Measurements from ENCODE around the gene DCUN1D5. TPM values are rescaled to one million over a fixed set of nuclear protein-coding genes. Genes with fewer than 3 reads are reported as not detected.

DCUN1D5 gene
- total RNA-seq, 1 experiment from 2014 or later = 128 TPM

DNA sequence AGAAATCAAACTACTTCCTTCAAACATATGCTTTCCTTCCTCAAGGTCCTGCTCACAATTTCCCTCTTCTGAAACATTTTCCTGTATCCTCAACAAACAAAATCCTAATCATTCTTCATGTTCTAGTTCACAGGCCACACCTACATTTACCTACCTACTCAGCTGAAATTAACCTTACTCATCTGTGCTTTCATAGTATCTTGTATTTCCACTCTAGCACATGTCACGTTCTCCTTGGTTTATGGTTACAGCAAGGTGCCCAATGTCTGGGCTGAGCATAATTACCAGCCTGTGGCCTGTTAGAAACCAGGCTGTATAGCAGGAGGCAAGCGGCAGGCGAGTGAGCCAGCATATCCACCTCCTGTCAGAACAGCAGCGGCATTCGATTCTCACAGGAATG lies 13.2 kb downstream of the DCUN1D5 start:
- H3K36me3 ChIP-seq (replicated peaks; ENCODE audit: control insufficient read depth, insufficient read depth, low read length) = peaks cover 21% of the 10 kb centered on the region
- DNase-seq = no peak
- H3K27me3 ChIP-seq (ENCODE audit: control insufficient read depth, insufficient read depth, low read length) = no peaks in the 10 kb centered on the region
- H3K4me3 ChIP-seq (ENCODE audit: insufficient read depth, low read depth, low read length) = no peak overlapping the region

- peaks cover 18% of the 10 kb centered on the region for H3K36me3 ChIP-seq (replicated peaks; ENCODE audit: control insufficient read depth, insufficient read depth, low read length)
- H3K27me3 ChIP-seq (ENCODE audit: control insufficient read depth, insufficient read depth, low read length) = no peaks in the 10 kb centered on the region
- H3K4me3 ChIP-seq (ENCODE audit: insufficient read depth, low read depth, low read length) = no peak overlapping the region
- no peak for DNase-seq
Observed at GRCh38 chr11:103077554-103077953, 14.4 kb downstream of the DCUN1D5 start.

DNA sequence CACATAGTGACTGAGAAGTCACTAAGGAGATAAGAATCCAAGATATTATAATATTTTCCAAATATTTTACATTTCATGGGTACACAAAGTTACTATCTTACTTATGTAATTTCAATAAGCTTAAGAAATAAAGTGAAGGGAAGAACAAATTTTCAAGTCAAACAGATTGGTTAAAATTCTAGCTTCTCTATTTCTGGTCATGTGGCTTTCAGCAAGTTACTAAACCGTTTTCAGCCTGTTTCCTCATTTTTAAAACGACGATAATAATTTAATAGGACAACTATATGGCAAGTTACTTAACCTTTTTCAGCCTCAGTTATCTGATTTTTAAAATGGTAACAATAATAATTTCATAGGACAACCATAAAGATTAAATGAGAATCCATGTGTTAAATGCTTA lies 15.6 kb downstream of the DCUN1D5 start:
- no peak for DNase-seq
- H3K27me3 ChIP-seq (ENCODE audit: control insufficient read depth, insufficient read depth, low read length) = no peaks in the 10 kb centered on the region
- H3K36me3 ChIP-seq (replicated peaks; ENCODE audit: control insufficient read depth, insufficient read depth, low read length) = peaks cover 18% of the 10 kb centered on the region
- H3K4me3 ChIP-seq (ENCODE audit: insufficient read depth, low read depth, low read length) = no peak overlapping the region

DNA sequence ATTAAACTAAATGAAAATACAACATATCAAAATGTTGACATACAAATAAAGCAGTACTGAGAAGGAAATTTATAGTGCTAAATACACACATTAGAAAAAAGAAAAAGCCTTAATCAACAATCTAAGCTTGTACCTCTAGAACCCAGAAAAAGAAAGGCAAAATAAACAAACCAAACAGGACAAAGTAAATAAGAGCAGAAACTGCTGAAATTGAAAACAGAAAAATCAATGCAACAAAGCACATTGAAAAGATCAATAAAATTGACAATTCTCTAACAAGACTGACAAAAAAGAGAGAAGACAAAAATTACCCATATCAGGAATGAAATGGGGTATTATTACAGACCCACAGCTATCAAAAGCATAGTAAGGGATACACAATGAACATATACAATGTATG lies 21.0 kb downstream of the DCUN1D5 start:
- Histone ChIP-seq H3K27me3 (ENCODE audit: control insufficient read depth, insufficient read depth, low read length) (no peaks in the 10 kb centered on the region), H3K4me3 (ENCODE audit: insufficient read depth, low read depth, low read length) (no peak overlapping the region), H3K36me3 (replicated peaks; ENCODE audit: control insufficient read depth, insufficient read depth, low read length) (peaks cover 2% of the 10 kb centered on the region)
- no peak for DNase-seq

- no peak for DNase-seq
- H3K36me3 ChIP-seq (replicated peaks; ENCODE audit: control insufficient read depth, insufficient read depth, low read length) = peaks cover 2% of the 10 kb centered on the region
- no peaks in the 10 kb centered on the region for H3K27me3 ChIP-seq (ENCODE audit: control insufficient read depth, insufficient read depth, low read length)
- H3K4me3 ChIP-seq (ENCODE audit: insufficient read depth, low read depth, low read length) = no peak overlapping the region
Observed at GRCh38 chr11:103070142-103070541, 21.8 kb downstream of the DCUN1D5 start.

- DNase-seq = no peak
- Histone ChIP-seq H3K36me3 (replicated peaks; ENCODE audit: control insufficient read depth, insufficient read depth, low read length) (no peaks in the 10 kb centered on the region; the same call in 1 of the 2 replicates), H3K4me3 (ENCODE audit: insufficient read depth, low read depth, low read length) (no peak overlapping the region), H3K27me3 (ENCODE audit: control insufficient read depth, insufficient read depth, low read length) (no peaks in the 10 kb centered on the region)
Observed at GRCh38 chr11:103069367-103069766, 22.6 kb downstream of the DCUN1D5 start.

DNA sequence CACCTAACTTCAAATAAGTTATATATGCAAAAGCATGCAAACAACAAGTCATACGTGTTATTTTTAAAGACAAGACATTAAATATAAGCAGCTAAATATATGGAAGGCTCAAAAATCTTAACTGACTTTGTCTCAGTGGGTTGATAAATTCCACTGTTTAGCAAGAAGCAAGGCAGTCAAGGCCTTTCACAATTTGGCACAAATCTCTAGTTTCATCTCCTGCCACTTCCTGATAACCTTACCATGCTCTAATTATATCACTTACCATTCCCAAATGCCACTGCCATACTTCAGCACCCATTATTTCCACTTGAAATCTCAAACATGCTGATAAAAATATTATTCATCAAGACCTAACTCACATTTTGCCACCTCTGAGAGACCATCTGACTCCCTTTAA lies 24.8 kb downstream of the DCUN1D5 start:
- Histone ChIP-seq H3K4me3 (ENCODE audit: insufficient read depth, low read depth, low read length) (no peak overlapping the region), H3K36me3 (replicated peaks; ENCODE audit: control insufficient read depth, insufficient read depth, low read length) (peaks cover 6% of the 10 kb centered on the region), H3K27me3 (ENCODE audit: control insufficient read depth, insufficient read depth, low read length) (no peaks in the 10 kb centered on the region)
- DNase-seq = no peak

DNA sequence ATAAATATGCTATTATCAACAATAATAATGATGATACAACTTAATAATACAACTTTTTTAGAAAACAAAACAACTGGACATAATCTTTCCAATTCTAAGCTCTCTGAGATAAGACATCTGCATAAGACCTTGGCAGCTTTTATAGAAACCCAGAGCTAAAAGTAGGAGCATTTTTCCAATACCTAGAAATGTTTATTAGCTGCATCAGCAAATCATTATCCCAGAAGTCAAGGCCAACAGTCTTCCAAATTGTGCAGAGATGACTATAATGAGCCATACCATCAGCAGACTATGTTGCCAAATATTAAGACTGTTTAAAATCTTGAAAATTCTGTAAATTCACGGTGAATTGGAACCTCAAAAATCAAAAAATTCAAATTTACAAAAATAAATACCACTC lies 30.3 kb downstream of the DCUN1D5 start:
- Histone ChIP-seq H3K4me3 (ENCODE audit: insufficient read depth, low read depth, low read length) (no peak overlapping the region), H3K27me3 (ENCODE audit: control insufficient read depth, insufficient read depth, low read length) (no peaks in the 10 kb centered on the region), H3K36me3 (replicated peaks; ENCODE audit: control insufficient read depth, insufficient read depth, low read length) (peaks cover 13% of the 10 kb centered on the region)
- DNase-seq = no peak

DNA sequence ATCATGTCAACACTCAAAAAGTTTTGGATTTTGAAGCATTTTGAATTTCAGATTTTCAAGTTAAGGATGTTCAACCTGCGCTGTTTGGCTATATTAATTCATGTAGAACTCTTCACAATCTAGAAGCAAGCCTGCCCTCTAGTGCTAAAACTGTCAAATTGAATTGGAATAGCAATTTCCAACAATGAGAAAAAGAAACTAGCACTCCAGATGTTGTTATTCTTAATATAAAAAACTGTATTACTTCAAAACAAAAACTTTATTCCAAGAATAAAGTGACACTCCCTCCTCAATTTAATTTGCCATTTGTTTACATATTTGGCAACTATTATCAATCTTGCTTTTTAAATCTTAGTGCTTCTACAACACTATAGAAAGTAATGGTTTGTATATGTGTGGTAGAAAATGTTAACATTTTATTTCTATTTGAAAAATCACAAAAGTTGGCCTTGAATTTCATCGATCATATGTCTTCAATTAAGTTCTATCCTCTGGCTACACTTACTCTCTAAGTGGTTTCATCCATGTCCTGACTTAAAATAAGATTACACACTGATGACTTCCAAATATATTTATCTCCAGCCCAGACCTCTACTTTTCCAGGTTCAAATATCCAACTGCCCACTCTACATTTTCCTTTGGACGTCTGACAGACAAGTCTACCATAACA lies 36.6 kb downstream of the DCUN1D5 start:
- Histone ChIP-seq H3K36me3 (replicated peaks; ENCODE audit: control insufficient read depth, insufficient read depth, low read length) (peaks cover 2% of the 10 kb centered on the region; the same call in 1 of the 2 replicates), H3K27me3 (ENCODE audit: control insufficient read depth, insufficient read depth, low read length) (no peaks in the 10 kb centered on the region), H3K4me3 (ENCODE audit: insufficient read depth, low read depth, low read length) (no peak overlapping the region)
- no peak for DNase-seq

DNA sequence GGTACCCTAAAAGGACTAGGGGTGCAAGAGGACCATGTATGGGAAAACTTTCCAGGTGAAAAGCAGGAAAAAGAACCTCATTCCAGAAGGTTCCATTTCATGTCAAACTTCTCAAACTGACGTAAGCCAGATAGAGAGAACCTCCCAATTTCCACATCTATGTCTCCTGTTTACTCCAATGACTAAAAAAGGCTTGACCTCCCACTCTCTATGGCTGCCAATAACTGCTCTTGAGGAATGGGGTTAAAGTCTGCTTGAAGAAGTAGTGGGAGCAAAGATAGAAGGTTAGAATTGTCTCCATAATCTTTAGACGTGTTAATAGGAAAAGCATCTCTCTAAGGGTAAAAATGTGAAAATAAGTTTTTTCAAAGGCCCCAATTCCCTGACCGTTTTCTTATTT lies 38.0 kb downstream of the DCUN1D5 start:
- no peak overlapping the region for H3K4me3 ChIP-seq (ENCODE audit: insufficient read depth, low read depth, low read length)
- H3K27me3 ChIP-seq (ENCODE audit: control insufficient read depth, insufficient read depth, low read length) = no peaks in the 10 kb centered on the region
- no peaks in the 10 kb centered on the region for H3K36me3 ChIP-seq (replicated peaks; ENCODE audit: control insufficient read depth, insufficient read depth, low read length)
- DNase-seq = no peak

GRCh38 chr11:103051981-103052380 lies 40.0 kb downstream of the DCUN1D5 start:
- Histone ChIP-seq H3K4me3 (ENCODE audit: insufficient read depth, low read depth, low read length) (no peak overlapping the region), H3K36me3 (replicated peaks; ENCODE audit: control insufficient read depth, insufficient read depth, low read length) (no peaks in the 10 kb centered on the region), H3K27me3 (ENCODE audit: control insufficient read depth, insufficient read depth, low read length) (no peaks in the 10 kb centered on the region)
- no peak for DNase-seq

- Histone ChIP-seq H3K27me3 (ENCODE audit: control insufficient read depth, insufficient read depth, low read length) (no peaks in the 10 kb centered on the region), H3K4me3 (ENCODE audit: insufficient read depth, low read depth, low read length) (no peak overlapping the region), H3K36me3 (replicated peaks; ENCODE audit: control insufficient read depth, insufficient read depth, low read length) (no peaks in the 10 kb centered on the region)
- no peak for DNase-seq
Observed at GRCh38 chr11:103051151-103051801, 40.7 kb downstream of the DCUN1D5 start.

DNA sequence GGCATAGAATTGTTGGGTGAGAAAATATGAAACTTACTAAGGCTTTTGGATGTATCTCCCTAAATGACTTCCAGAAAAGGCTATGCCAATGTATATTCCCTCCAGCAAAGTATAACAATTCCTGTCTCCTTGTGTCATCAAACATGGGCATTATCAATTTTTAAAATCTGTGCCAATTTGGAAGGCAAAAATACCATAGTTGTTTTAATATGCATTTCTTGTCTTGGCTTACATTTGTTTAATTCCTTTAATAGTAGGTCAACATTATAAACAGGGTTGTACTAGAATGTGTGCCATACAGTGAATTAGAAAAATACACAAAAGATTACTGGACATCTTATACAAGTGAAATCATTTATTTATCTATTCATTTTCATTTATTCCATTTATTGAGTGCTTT lies 41.6 kb downstream of the DCUN1D5 start:
- no peak for DNase-seq
- no peaks in the 10 kb centered on the region for H3K27me3 ChIP-seq (ENCODE audit: control insufficient read depth, insufficient read depth, low read length)
- no peak overlapping the region for H3K4me3 ChIP-seq (ENCODE audit: insufficient read depth, low read depth, low read length)
- H3K36me3 ChIP-seq (replicated peaks; ENCODE audit: control insufficient read depth, insufficient read depth, low read length) = no peaks in the 10 kb centered on the region

GRCh38 chr11:103047837-103048236 lies 44.1 kb downstream of the DCUN1D5 start:
- Histone ChIP-seq H3K4me3 (ENCODE audit: insufficient read depth, low read depth, low read length) (no peak overlapping the region), H3K27me3 (ENCODE audit: control insufficient read depth, insufficient read depth, low read length) (no peaks in the 10 kb centered on the region), H3K36me3 (replicated peaks; ENCODE audit: control insufficient read depth, insufficient read depth, low read length) (no peaks in the 10 kb centered on the region)
- DNase-seq = no peak

GRCh38 chr11:103043826-103044678 lies 47.9 kb downstream of the DCUN1D5 start:
- no peak for DNase-seq
- no peak overlapping the region for H3K4me3 ChIP-seq (ENCODE audit: insufficient read depth, low read depth, low read length)
- H3K36me3 ChIP-seq (replicated peaks; ENCODE audit: control insufficient read depth, insufficient read depth, low read length) = no peaks in the 10 kb centered on the region
- no peaks in the 10 kb centered on the region for H3K27me3 ChIP-seq (ENCODE audit: control insufficient read depth, insufficient read depth, low read length)
